GM12873 (cell line): ENCODE data around the gene GPC6.

Experiments used
- CTCF ChIP-seq: IDR thresholded peaks from 2 replicates; pipeline ENCODE4 v1.5.1; 2012; ENCODE audit warnings: low read depth, mild to moderate bottlenecking, moderate library complexity, low read length, control low read depth; ENCODE audit not compliant: insufficient read depth; ENCODE audit errors: missing control alignments

The GPC6 gene

DNA sequence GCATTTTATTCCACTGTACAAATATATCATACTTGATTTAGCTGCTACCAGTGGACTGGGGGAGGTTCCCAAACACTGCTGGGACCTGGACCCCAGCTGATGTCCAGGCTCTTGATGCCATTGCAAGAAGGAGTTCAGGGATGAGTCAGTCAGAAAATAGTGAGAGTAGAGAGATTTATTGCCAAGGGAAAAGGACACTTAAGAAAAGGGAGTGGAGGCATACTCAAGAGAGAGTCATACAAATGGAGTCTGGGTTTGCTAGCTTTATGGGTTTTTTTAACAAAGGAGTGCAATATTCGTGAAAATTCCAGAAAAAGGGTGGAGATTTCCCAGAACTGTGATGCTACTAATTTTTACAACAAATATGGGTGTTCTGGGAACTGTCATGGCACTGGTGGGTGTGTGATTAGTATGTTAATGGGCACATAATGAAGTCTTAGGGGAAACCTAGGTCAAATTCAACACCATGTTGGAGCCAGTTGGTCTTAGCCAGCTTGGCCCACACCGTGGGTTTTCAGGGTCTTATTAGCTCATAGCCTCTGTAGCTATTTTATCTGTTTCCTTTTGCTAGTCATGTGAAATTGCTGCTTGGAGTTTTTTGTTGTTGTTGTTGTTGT is 36.2 kb downstream of the GPC6 start:
- TF ChIP-seq CTCF: no peak

DNA sequence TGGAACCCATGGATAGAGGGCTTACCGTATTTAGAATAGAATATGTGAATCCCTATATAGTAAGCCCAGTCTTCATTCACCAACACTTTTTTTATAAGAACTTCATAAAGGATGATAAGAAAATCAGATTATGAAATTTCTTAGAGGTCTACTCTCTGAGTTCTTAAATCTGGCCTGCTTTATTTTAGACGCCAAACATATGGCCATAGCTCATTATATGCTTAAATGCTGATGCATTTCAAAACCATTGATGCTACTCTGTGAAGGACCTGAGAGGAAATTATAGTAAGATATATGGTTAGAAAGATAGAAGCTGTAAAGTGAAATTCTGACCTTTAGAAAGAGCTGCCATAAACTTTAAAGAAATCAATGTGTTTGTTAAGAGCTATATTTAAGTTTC is 38.3 kb downstream of the GPC6 start:
- TF ChIP-seq CTCF: no peak

- no peak for TF ChIP-seq CTCF
These were observed 39.2 kb downstream of the GPC6 start for GRCh38 chr13:93265800-93266199.

- TF ChIP-seq CTCF: no peak
These were observed 40.1 kb downstream of the GPC6 start for GRCh38 chr13:93266681-93267080.

DNA sequence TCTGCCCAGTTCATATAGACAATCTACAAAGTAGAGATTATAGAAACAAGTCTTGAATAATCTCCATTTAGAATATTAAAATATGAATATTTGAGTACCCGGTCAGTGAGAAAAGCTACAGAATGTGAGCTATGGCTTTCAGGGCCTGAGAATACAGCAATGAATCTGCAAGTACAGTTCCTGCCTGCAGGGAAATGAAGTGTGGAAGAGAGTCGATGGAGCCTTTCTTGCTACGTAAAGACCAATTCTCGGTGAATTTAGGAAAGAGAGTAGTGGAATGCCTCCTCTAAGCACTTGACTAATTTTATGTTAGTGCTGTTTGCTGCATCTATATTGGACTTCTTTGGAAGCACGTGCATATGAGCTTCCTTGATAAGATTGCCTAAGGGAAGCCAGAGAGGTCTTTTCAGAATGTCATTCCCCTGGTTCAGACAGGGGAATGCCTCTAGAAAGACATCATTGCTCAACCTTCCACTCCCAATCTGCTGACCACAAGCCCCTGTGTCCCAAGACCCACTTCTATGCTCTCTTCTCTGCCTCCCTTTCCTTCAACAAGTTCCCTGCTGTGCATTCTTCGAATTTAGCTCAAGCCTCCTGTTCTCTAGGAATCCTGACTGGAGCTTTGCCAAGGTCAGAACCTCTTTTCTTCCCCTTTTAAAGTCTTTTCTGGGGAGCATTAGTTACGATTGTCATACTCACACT is 41.9 kb downstream of the GPC6 start:
- TF ChIP-seq CTCF: no peak

- no peak for TF ChIP-seq CTCF
These were observed 44.4 kb downstream of the GPC6 start for GRCh38 chr13:93270769-93271742.

DNA sequence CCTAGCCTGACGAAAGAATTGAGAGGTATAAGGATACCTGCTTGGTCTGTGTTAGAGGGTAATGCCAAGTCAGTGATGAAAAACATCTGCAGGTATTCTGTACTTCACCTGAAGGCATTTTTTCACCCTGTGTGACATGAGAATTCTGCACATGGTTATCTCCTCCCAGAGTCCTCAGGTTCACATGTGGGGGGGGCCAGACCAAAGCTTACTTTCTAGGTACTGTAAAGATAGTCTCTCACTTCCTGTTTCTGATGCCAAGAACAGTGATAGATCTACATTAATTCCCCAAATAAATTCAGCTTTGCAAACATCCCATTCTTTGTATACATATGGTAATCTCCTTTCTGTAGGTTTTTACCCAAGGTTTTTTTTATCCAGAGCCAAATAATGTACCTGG is 53.4 kb downstream of the GPC6 start:
- no peak for TF ChIP-seq CTCF
